ENCODE results near the gene MARCKSL1.

Gene MARCKSL1

GRCh38 chr1:32353886-32354570 lies 18.0 kb upstream of the MARCKSL1 start:
- CTCF ChIA-PET: interaction anchor here (1.2 to 2.5 kb wide), 6 partner anchors 13 to 40 kb away, joined by 3 to 11 read pairs (median 5); partner anchors contain the start of genes BSDC1 and MARCKSL1
- DNase-seq (ENCODE audit: extremely low spot score): no peak
- TF ChIP-seq CTCF (IDR thresholded peaks at IDR 0.05; ENCODE audit: control extremely low read depth, extremely low read depth, low read depth, missing control alignments): no peak
- POLR2A ChIA-PET: interaction anchor here (0.6 to 7.6 kb wide), 3 partner anchors 18 to 183 kb away, joined by 3 to 62 read pairs (median 4); partner anchors contain the start of gene MARCKSL1

DNA sequence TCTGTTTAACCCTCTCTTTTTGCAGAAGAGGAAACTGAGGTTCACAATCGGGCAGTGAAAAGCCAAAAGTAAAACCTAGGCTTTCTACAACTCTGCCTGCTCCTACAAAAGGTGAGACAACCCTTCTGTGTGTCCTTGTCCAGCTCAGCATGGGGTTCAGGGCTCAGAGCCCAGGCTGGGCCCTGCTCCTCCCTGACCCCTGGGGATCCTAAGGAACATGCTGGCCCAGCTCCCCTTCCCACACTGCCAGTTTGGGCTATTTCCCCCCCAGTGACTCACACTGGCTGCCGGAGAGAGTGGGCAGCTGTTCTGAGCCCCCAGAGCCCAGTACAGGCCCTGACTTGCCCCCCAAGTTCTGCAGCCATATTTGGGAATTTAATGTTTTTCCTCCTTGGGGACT lies 17.4 kb upstream of the MARCKSL1 start:
- CTCF ChIA-PET: interaction anchor here (1.2 to 2.5 kb wide), 7 partner anchors 10 to 138 kb away, joined by 4 to 11 read pairs (median 5); partner anchors contain the start of genes BSDC1, FAM229A, MARCKSL1 and TSSK3
- TF ChIP-seq CTCF (IDR thresholded peaks at IDR 0.05; ENCODE audit: control extremely low read depth, extremely low read depth, low read depth, missing control alignments): no peak
- POLR2A ChIA-PET: interaction anchor here (0.6 to 7.6 kb wide), 2 partner anchors 17 to 143 kb away, joined by 4 to 62 read pairs; partner anchors contain the start of gene MARCKSL1

GRCh38 chr1:32352831-32353383 lies 16.9 kb upstream of the MARCKSL1 start:
- CTCF ChIA-PET: interaction anchor here (1.0 to 2.5 kb wide), 9 partner anchors 10 to 774 kb away, joined by 3 to 11 read pairs (median 5); partner anchors contain the start of genes BSDC1, FAM229A, MARCKSL1 and TSSK3

More for the DNA sequence above, 17.4 kb upstream of the MARCKSL1 start:
- DNase-seq (ENCODE audit: extremely low spot score): no peak

DNA sequence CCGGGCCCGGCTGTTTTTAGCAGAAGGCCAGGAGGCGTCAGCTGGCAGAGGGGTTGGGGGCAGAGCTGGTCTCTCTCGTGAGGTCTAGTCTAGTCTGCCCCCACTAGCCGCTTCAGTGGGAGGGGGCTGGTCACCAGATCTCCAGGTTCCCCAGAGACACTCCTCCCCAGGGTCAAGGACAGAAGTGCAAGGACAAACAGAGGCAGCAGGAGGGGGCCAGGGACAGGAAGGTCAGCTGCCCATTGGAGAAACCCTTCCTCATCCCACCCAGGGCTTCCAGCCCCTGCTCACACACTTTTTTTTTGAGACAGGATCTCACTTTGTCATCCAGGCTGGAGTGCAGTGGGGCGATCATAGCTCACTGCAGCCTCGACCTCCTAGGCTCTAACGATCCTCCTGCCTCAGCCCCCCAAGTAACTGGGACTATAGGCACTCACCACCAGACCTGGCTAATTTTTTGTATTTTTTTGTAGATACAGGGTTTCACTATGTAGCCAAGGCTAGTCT lies 16.3 kb upstream of the MARCKSL1 start:
- no peak for TF ChIP-seq CTCF (IDR thresholded peaks at IDR 0.05; ENCODE audit: control extremely low read depth, extremely low read depth, low read depth, missing control alignments)
- DNase-seq (ENCODE audit: extremely low spot score): no peak
- ChIA-PET CTCF (interaction anchor here (0.8 to 2.5 kb wide), 11 partner anchors 11 to 775 kb away, joined by 3 to 11 read pairs (median 4); partner anchors contain the start of genes FAM229A, MARCKSL1 and TSSK3), POLR2A (interaction anchor here (7.6 kb wide), 1 partner anchor 16 kb away, joined by 62 read pairs; the partner anchor contains the start of gene MARCKSL1)

More at GRCh38 chr1:32352831-32353383, 16.9 kb upstream of the MARCKSL1 start:
- no peak for TF ChIP-seq CTCF (IDR thresholded peaks at IDR 0.05; ENCODE audit: control extremely low read depth, extremely low read depth, low read depth, missing control alignments)
- no peak for DNase-seq (ENCODE audit: extremely low spot score)
- POLR2A ChIA-PET: interaction anchor here (7.6 kb wide), 1 partner anchor 17 kb away, joined by 62 read pairs; the partner anchor contains the start of gene MARCKSL1

DNA sequence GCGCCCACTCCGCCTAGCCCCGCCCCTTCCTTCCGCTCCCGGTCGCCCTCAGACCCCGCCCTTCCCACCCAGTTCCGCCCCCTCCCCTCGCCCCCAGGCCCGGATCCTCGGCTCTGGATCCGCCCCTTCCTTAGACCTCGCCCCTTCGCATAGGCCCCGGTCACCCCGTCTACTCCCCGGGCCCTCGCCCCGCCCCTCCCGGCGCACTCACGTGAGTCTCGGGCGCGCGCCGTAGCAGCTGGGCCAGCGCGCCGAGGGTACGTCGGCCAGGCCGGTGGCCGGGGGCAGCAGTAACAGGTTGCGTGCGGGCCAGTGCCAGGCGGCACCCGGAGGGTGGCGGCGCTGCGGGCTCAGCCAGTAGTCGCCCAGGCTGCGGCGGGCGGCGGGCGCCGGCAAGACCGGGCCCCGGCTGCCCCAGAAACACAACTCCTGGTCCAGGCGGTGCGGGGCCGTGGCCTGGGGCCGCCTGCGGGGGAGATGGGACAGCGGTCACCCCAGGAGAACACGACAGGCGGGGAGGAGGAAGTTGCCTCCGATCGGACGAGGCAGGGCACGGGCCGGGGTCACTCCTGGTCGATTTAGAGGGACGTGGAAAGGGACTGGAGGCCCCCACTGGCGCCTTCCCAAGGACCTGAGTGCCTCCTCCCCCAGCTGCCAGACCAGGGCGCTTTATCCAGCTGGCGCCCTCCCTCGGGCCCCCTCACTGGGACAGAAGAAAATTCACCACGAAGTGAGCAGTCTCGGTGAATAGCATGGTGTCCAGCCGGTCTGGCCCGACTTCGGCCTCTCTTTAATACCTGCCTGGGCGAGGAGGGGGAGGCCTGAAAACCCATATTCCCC lies 15.6 kb upstream of the MARCKSL1 start:
- TF ChIP-seq CTCF (IDR thresholded peaks at IDR 0.05; ENCODE audit: control extremely low read depth, extremely low read depth, low read depth, missing control alignments): no peak
- CTCF ChIA-PET: interaction anchor here (0.8 to 1.9 kb wide), 9 partner anchors 11 to 776 kb away, joined by 3 to 7 read pairs (median 3); no protein-coding TSS in a partner anchor
- POLR2A ChIA-PET: interaction anchor here (1.0 to 7.6 kb wide), 2 partner anchors 15 to 17 kb away, joined by 3 to 62 read pairs; partner anchors contain the start of gene MARCKSL1
- peak; percentile 99 for DNase-seq (ENCODE audit: extremely low spot score)

Measured in GM10248 (cell line).